ENCODE measurements around the gene NEK4.

NEK4 gene

DNA sequence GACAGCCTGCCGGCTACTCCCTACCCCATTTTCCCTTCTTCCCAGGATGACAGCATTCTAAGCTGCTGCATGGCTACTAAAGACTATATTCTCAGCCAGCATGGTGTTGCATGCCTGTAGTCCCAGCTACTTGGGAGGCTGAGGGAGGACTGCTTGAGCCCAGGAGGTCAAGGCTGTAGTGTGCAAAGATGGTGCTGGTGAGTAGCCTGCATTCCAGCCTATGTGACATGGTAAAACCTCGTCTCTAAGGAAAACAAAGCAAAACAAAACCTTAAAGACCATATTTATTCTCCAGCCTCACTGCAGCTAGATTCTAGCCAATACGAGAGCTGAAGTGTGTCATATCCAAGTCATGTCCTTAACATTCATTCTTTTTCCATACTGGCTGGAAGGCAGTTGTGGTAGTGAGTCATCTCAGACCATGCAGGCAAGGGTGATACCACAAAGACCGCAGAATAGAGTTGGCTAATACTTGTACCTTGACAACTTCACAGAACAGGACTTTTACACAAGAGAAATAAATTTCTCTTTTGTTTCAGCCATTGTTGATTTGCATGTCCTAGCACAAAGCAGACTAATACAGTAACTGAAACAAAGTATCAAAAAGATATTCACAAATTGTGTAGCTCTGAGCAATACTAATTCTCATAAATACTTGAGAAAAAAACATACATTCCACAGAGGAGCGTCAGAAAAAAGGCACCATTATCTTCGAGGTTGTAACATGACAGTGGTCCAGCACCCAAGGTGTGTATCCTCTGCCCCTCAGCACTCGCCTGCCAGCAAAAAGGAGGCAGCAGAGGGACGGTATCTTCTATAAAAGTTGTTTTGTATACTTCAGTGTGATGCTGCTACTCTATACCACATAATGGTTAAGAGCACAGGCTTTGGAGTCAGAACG, 99.9 kb downstream of the NEK4 start:
- no peak for DNase-seq (ENCODE audit: low read depth, low spot score)

GRCh38 chr3:52663098-52663497, 107.6 kb downstream of the NEK4 start:
- no peak for DNase-seq (ENCODE audit: low read depth, low spot score)

GRCh38 chr3:52660046-52660445, 110.7 kb downstream of the NEK4 start:
- DNase-seq (ENCODE audit: low read depth, low spot score): no peak
